Body of pancreas (tissue), 4 donors: Measurements from ENCODE around the gene ELOVL6.

Experiments
- POLR2A ChIP-seq, 3 donors: fragments of 450-650 bp; IDR thresholded peaks; one replicate each; pipeline ENCODE4 v1.6.1; 2016; ENCODE audit warnings: antibody characterized with exemption in 3 of 3, mild to moderate bottlenecking in 2 of 3
- TF ChIP-seq, protein P1 (sequence below), 7 experiments: fragments of 450-650 bp in 4 of 7; fragments of 200-600 bp in 3 of 7; sonication (generic) in 3 of 7; IDR thresholded peaks; one replicate each; pipeline ENCODE4 v1.5.1; 2016 to 2019; ENCODE audit warnings: antibody characterized with exemption in 7 of 7

- no peak for TF ChIP-seq POLR2A (IDR thresholded peaks at IDR 0.05)
- TF ChIP-seq, protein P1, sequence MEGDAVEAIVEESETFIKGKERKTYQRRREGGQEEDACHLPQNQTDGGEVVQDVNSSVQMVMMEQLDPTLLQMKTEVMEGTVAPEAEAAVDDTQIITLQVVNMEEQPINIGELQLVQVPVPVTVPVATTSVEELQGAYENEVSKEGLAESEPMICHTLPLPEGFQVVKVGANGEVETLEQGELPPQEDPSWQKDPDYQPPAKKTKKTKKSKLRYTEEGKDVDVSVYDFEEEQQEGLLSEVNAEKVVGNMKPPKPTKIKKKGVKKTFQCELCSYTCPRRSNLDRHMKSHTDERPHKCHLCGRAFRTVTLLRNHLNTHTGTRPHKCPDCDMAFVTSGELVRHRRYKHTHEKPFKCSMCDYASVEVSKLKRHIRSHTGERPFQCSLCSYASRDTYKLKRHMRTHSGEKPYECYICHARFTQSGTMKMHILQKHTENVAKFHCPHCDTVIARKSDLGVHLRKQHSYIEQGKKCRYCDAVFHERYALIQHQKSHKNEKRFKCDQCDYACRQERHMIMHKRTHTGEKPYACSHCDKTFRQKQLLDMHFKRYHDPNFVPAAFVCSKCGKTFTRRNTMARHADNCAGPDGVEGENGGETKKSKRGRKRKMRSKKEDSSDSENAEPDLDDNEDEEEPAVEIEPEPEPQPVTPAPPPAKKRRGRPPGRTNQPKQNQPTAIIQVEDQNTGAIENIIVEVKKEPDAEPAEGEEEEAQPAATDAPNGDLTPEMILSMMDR (IDR thresholded peaks at IDR 0.05), result no peak
These were observed 78.5 kb downstream of the ELOVL6 start for GRCh38 chr4:110119880-110120279.
